Adipocyte (in vitro differentiated cells): Measurements from ENCODE around the gene FRMD3.

Source experiments
- DNase-seq: peaks from one replicate; pipeline ENCODE4 v3.0.0-alpha.2; 2015; ENCODE audit warnings: low read depth
- H3K27me3 ChIP-seq: replicated peaks from 2 replicates; pipeline ENCODE4 v1.7.0; 2013; ENCODE audit warnings: mild to moderate bottlenecking, low read length, moderate library complexity; ENCODE audit not compliant: control insufficient read depth, insufficient read depth
- H3K36me3 ChIP-seq: 2 replicates; pipeline ENCODE4 v1.7.0; 2013; ENCODE audit warnings: low read length, mild to moderate bottlenecking, moderate library complexity; ENCODE audit not compliant: control insufficient read depth, insufficient read depth, severe bottlenecking
- H3K4me1 ChIP-seq: 2 replicates; pipeline ENCODE4 v1.7.0; 2013; ENCODE audit warnings: mild to moderate bottlenecking, low read length, moderate library complexity; ENCODE audit not compliant: control insufficient read depth, insufficient read depth
- H3K4me3 ChIP-seq: 2 replicates; pipeline ENCODE4 v1.7.0; 2013; ENCODE audit warnings: mild to moderate bottlenecking, low read length, moderate library complexity
- H3K9ac ChIP-seq: 2 replicates; pipeline ENCODE4 v1.7.0; 2013; ENCODE audit warnings: mild to moderate bottlenecking, low read length, moderate library complexity
- H3K9me3 ChIP-seq: 2 replicates; pipeline ENCODE4 v1.7.0; 2013; ENCODE audit warnings: mild to moderate bottlenecking, low read length, moderate library complexity; ENCODE audit not compliant: control insufficient read depth

FRMD3 gene

GRCh38 chr9:83557317-83557716 lies 19.1 kb upstream of the FRMD3 start:
- no peak for DNase-seq
- no peak overlapping the region for H3K9ac ChIP-seq
- H3K4me3 ChIP-seq, result no peak overlapping the region
- no peaks in the 10 kb centered on the region for H3K36me3 ChIP-seq
- H3K4me1 ChIP-seq, result peaks cover 11% of the 10 kb centered on the region
- peaks cover 13% of the 10 kb centered on the region for H3K9me3 ChIP-seq
- H3K27me3 ChIP-seq, result no peaks in the 10 kb centered on the region

- Histone ChIP-seq H3K9me3 (peaks cover 33% of the 10 kb centered on the region), H3K4me1 (peaks cover 11% of the 10 kb centered on the region), H3K36me3 (no peaks in the 10 kb centered on the region)
These were observed 16.1 kb upstream of the FRMD3 start for GRCh38 chr9:83554278-83554677.

GRCh38 chr9:83544002-83544698 lies 5.9 kb upstream of the FRMD3 start:
- H3K9ac ChIP-seq, result no peak overlapping the region
- H3K4me3 ChIP-seq, result no peak overlapping the region
- H3K4me1 ChIP-seq, result no peaks in the 10 kb centered on the region
- peak; percentile 83 for DNase-seq
- no peaks in the 10 kb centered on the region for H3K36me3 ChIP-seq
- peaks cover 4% of the 10 kb centered on the region for H3K27me3 ChIP-seq
- H3K9me3 ChIP-seq, result peaks cover 3% of the 10 kb centered on the region

More at GRCh38 chr9:83554278-83554677, 16.1 kb upstream of the FRMD3 start:
- no peaks in the 10 kb centered on the region for H3K27me3 ChIP-seq
- no peak overlapping the region for H3K4me3 ChIP-seq
- no peak overlapping the region for H3K9ac ChIP-seq
- no peak for DNase-seq

- H3K4me1 ChIP-seq, result peaks cover 12% of the 10 kb centered on the region
- H3K4me3 ChIP-seq, result peak overlapping the region; percentile 81
- H3K27me3 ChIP-seq, result peaks cover 7% of the 10 kb centered on the region
These were observed 663 bp upstream of the FRMD3 start for GRCh38 chr9:83538890-83539238.

GRCh38 chr9:83537331-83538171 lies 650 bp downstream of the FRMD3 start:
- H3K27me3 ChIP-seq, result peaks cover 7% of the 10 kb centered on the region
- peak overlapping the region; percentile 81 for H3K4me3 ChIP-seq
- peak; percentile 43 for DNase-seq
- H3K9me3 ChIP-seq, result no peaks in the 10 kb centered on the region
- H3K9ac ChIP-seq, result peak overlapping the region; percentile 60
- peaks cover 12% of the 10 kb centered on the region for H3K4me1 ChIP-seq
- H3K36me3 ChIP-seq, result no peaks in the 10 kb centered on the region

More at GRCh38 chr9:83538890-83539238, 663 bp upstream of the FRMD3 start:
- no peak for DNase-seq
- no peaks in the 10 kb centered on the region for H3K36me3 ChIP-seq
- H3K9ac ChIP-seq, result peak overlapping the region; percentile 60
- no peaks in the 10 kb centered on the region for H3K9me3 ChIP-seq

- DNase-seq, result no peak
- H3K36me3 ChIP-seq, result no peaks in the 10 kb centered on the region
- no peak overlapping the region for H3K9ac ChIP-seq
- no peaks in the 10 kb centered on the region for H3K9me3 ChIP-seq
- peaks cover 12% of the 10 kb centered on the region for H3K4me1 ChIP-seq
- no peak overlapping the region for H3K4me3 ChIP-seq
- peaks cover 7% of the 10 kb centered on the region for H3K27me3 ChIP-seq
These were observed 1.9 kb downstream of the FRMD3 start for GRCh38 chr9:83536332-83536731.

GRCh38 chr9:83535736-83536135 lies 2.5 kb downstream of the FRMD3 start:
- DNase-seq, result no peak
- Histone ChIP-seq H3K9ac (no peak overlapping the region), H3K4me1 (peaks cover 12% of the 10 kb centered on the region), H3K36me3 (no peaks in the 10 kb centered on the region), H3K27me3 (peaks cover 7% of the 10 kb centered on the region), H3K9me3 (no peaks in the 10 kb centered on the region), H3K4me3 (no peak overlapping the region)

GRCh38 chr9:83533296-83533695 lies 4.9 kb downstream of the FRMD3 start:
- Histone ChIP-seq H3K9me3 (peaks cover 4% of the 10 kb centered on the region), H3K4me1 (peaks cover 8% of the 10 kb centered on the region), H3K9ac (no peak overlapping the region), H3K4me3 (no peak overlapping the region), H3K27me3 (no peaks in the 10 kb centered on the region), H3K36me3 (no peaks in the 10 kb centered on the region)
- DNase-seq, result no peak

GRCh38 chr9:83526901-83527300 lies 11.3 kb downstream of the FRMD3 start:
- H3K27me3 ChIP-seq, result no peaks in the 10 kb centered on the region
- no peaks in the 10 kb centered on the region for H3K4me1 ChIP-seq
- H3K4me3 ChIP-seq, result no peak overlapping the region
- no peak for DNase-seq
- H3K9me3 ChIP-seq, result peaks cover 4% of the 10 kb centered on the region
- no peak overlapping the region for H3K9ac ChIP-seq
- no peaks in the 10 kb centered on the region for H3K36me3 ChIP-seq

GRCh38 chr9:83526211-83526610 lies 12.0 kb downstream of the FRMD3 start:
- H3K4me3 ChIP-seq, result no peak overlapping the region
- peaks cover 3% of the 10 kb centered on the region for H3K4me1 ChIP-seq
- no peaks in the 10 kb centered on the region for H3K27me3 ChIP-seq
- no peak for DNase-seq
- no peaks in the 10 kb centered on the region for H3K36me3 ChIP-seq
- no peak overlapping the region for H3K9ac ChIP-seq
- H3K9me3 ChIP-seq, result peaks cover 4% of the 10 kb centered on the region

- no peak overlapping the region for H3K9ac ChIP-seq
- no peaks in the 10 kb centered on the region for H3K9me3 ChIP-seq
- H3K36me3 ChIP-seq, result no peaks in the 10 kb centered on the region
- peaks cover 9% of the 10 kb centered on the region for H3K4me1 ChIP-seq
- DNase-seq, result no peak
- no peak overlapping the region for H3K4me3 ChIP-seq
- no peaks in the 10 kb centered on the region for H3K27me3 ChIP-seq
These were observed 14.5 kb downstream of the FRMD3 start for GRCh38 chr9:83523684-83524083.
